Calu3 (cell line): ENCODE results near the gene EIF4A2. TPM values are rescaled to one million over a fixed set of nuclear protein-coding genes. Genes with fewer than 3 reads are reported as not detected.

Experiments
- BruUV-seq: library from RNA; stranded (reverse); fragments of 400-500 nt; replicated peaks from 2 replicates; lab custom pipeline; 2021; lab: Mats Ljungman, UMichigan
- CTCF ChIA-PET: fragments of 300-600 bp; sonication (Branson Sonifier 250); formaldehyde crosslinking; loops from one replicate; lab custom pipeline; 2022; ENCODE audit warnings: antibody characterized with exemption; lab: Charles Lee
- DNase-seq: peaks from one replicate; pipeline ENCODE4 v3.0.0; 2022
- H3K27ac Mint-ChIP-seq: one replicate; pipeline ENCODE4 v1.8.0; 2022; ENCODE audit warnings: mixed read lengths; ENCODE audit not compliant: unreplicated experiment
- H3K27me3 Mint-ChIP-seq: one replicate; pipeline ENCODE4 v1.8.0; 2022; ENCODE audit warnings: mixed read lengths; ENCODE audit not compliant: unreplicated experiment
- H3K36me3 Mint-ChIP-seq: one replicate; pipeline ENCODE4 v1.8.0; 2022; ENCODE audit warnings: mild to moderate bottlenecking, moderate library complexity, mixed read lengths; ENCODE audit not compliant: insufficient read depth, unreplicated experiment
- H3K4me1 Mint-ChIP-seq: one replicate; pipeline ENCODE4 v1.8.0; 2022; ENCODE audit warnings: mild to moderate bottlenecking, low read depth, mixed read lengths; ENCODE audit not compliant: unreplicated experiment
- H3K4me3 Mint-ChIP-seq: one replicate; pipeline ENCODE4 v1.8.0; 2022; ENCODE audit warnings: mild to moderate bottlenecking, low read depth, moderate library complexity, mixed read lengths; ENCODE audit not compliant: unreplicated experiment
- H3K9me3 Mint-ChIP-seq: one replicate; pipeline ENCODE4 v1.8.0; 2022; ENCODE audit warnings: low read depth, mixed read lengths; ENCODE audit not compliant: unreplicated experiment
- CTCF ChIP-seq: fragments of 200-600 bp; IDR thresholded peaks from one replicate; pipeline ENCODE4 v1.8.0; 2022; ENCODE audit warnings: antibody characterized with exemption; ENCODE audit not compliant: unreplicated experiment
- intact Hi-C: fragments of 100-400 bp; cut with micrococcal nuclease; formaldehyde crosslinking; loops from one replicate; pipeline ENCODE4 v1.10.0; 2022; ENCODE audit not compliant: unreplicated experiment
- total RNA-seq: library from RNA; stranded (reverse); gene quantifications from 2 replicates; pipeline ENCODE4 v1.2.3, GENCODE V29; 2022

Gene EIF4A2
- total RNA-seq, 1 experiment from 2014 or later: 593 TPM

GRCh38 chr3:186760141-186760833 is 23.1 kb upstream of the EIF4A2 start:
- peak overlapping the region; percentile 6 for H3K4me3 Mint-ChIP-seq
- peaks cover 22% of the 10 kb centered on the region for H3K4me1 Mint-ChIP-seq
- intact Hi-C loops: no loop called here
- no TSS peak for BruUV-seq
- TF ChIP-seq CTCF: no peak
- H3K36me3 Mint-ChIP-seq: peaks cover 8% of the 10 kb centered on the region
- CTCF ChIA-PET: interaction anchor here (0.6 to 1.1 kb wide), 3 partner anchors 14 to 184 kb away, joined by 3 read pairs; no protein-coding TSS in a partner anchor
- H3K27ac Mint-ChIP-seq: peak overlapping the region; percentile 75
- peak; percentile 58 for DNase-seq
- H3K9me3 Mint-ChIP-seq: no peaks in the 10 kb centered on the region
- H3K27me3 Mint-ChIP-seq: no peaks in the 10 kb centered on the region

GRCh38 chr3:186760897-186761447 is 22.4 kb upstream of the EIF4A2 start:
- BruUV-seq: no TSS peak
- H3K4me1 Mint-ChIP-seq: peaks cover 19% of the 10 kb centered on the region
- H3K36me3 Mint-ChIP-seq: peaks cover 8% of the 10 kb centered on the region
- H3K27me3 Mint-ChIP-seq: no peaks in the 10 kb centered on the region
- DNase-seq: no peak
- CTCF ChIA-PET: interaction anchor here (0.5 to 1.1 kb wide), 3 partner anchors 140 to 216 kb away, joined by 3 to 4 read pairs (median 3); no protein-coding TSS in a partner anchor
- no peak for TF ChIP-seq CTCF
- peak overlapping the region; percentile 6 for H3K4me3 Mint-ChIP-seq
- H3K27ac Mint-ChIP-seq: peak overlapping the region; percentile 75
- intact Hi-C loops: no loop called here
- no peaks in the 10 kb centered on the region for H3K9me3 Mint-ChIP-seq

GRCh38 chr3:186772281-186772694 is 11.1 kb upstream of the EIF4A2 start:
- Mint-ChIP-seq H3K27ac (no peak overlapping the region), H3K36me3 (no peaks in the 10 kb centered on the region), H3K27me3 (no peaks in the 10 kb centered on the region), H3K4me1 (no peaks in the 10 kb centered on the region), H3K4me3 (peak overlapping the region; percentile 59), H3K9me3 (no peaks in the 10 kb centered on the region)
- intact Hi-C loops: no loop called here
- DNase-seq: no peak
- BruUV-seq: no TSS peak
- CTCF ChIA-PET: no interaction called here
- no peak for TF ChIP-seq CTCF

GRCh38 chr3:186772701-186773417 is 10.5 kb upstream of the EIF4A2 start:
- no TSS peak for BruUV-seq
- DNase-seq: no peak
- CTCF ChIA-PET: no interaction called here
- no peak for TF ChIP-seq CTCF
- no peaks in the 10 kb centered on the region for H3K36me3 Mint-ChIP-seq
- no peak overlapping the region for H3K27ac Mint-ChIP-seq
- H3K27me3 Mint-ChIP-seq: no peaks in the 10 kb centered on the region
- peak overlapping the region; percentile 59 for H3K4me3 Mint-ChIP-seq
- H3K4me1 Mint-ChIP-seq: no peaks in the 10 kb centered on the region
- no peaks in the 10 kb centered on the region for H3K9me3 Mint-ChIP-seq
- intact Hi-C loops: no loop called here
